Measurements from ENCODE around the gene FKBP1B. TPM values are rescaled to one million over a fixed set of nuclear protein-coding genes. Genes with fewer than 3 reads are reported as not detected.

The FKBP1B gene
- polyA plus RNA-seq, 3 donors = 5.2 to 10.1 (median 7.2) TPM

DNA sequence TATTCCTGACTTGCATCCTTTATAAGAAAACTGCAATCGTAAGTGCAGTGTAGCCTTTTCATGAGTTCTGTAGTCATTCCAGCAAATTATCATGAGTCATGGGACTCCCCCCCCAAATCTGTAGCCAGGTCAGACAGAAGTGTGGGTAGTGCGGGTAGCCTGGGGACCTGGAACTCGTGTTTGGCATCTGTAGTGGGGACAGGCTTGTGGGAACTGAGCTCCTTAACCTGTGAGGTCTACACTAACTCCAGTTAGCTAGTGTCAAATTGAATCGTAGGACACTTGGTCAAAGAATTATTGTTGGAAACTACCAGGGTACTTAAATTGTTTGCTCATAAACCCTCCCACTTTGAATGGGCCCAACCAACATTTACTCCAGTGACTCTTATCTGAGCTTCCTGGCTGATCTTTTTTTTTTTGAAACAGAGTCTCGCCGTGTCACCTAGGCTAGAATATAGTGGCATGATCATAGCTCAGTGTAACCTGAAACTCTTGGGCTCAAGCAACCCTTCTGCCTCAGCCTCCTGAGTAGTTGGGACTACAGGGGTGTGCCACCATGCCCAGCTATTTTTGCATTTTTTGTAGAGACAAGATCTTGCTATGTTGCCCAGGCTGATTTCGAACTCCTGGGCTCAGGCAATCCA is 61.2 kb downstream of the FKBP1B start:
- Histone ChIP-seq H3K9me3 (replicated peaks in 1 of 2; ENCODE audit: control insufficient read depth in 1 of 2, insufficient read depth in 1 of 2, low read length in 2 of 2) (peaks cover 0 to 5% of the 10 kb centered on the region in 2 donors), H3K4me1 (ENCODE audit: control insufficient read depth in 1 of 2, insufficient read depth in 2 of 2, low read length in 2 of 2) (no peaks in the 10 kb centered on the region), H3K27ac (ENCODE audit: low read depth in 1 of 2, low read length in 2 of 2) (no peak overlapping the region), H2AFZ (ENCODE audit: insufficient read depth, low read depth, low read length, poor library complexity, severe bottlenecking) (no peak overlapping the region), H3K4me3 (replicated peaks in 1 of 3; ENCODE audit: low read depth in 2 of 3, low read length in 3 of 3) (no peak overlapping the region), H3K36me3 (replicated peaks in 1 of 2; ENCODE audit: control insufficient read depth in 1 of 2, insufficient read depth in 2 of 2, low read length in 2 of 2) (peaks cover 0 to 4% of the 10 kb centered on the region in 2 donors), H3K4me2 (replicated peaks; ENCODE audit: extremely low read depth, low read length, poor library complexity, severe bottlenecking) (no peak overlapping the region), H3K27me3 (ENCODE audit: control insufficient read depth in 2 of 2, insufficient read depth in 2 of 2, low read length in 2 of 2) (no peaks in the 10 kb centered on the region), H3K9ac (ENCODE audit: insufficient read depth, low read length, poor library complexity, severe bottlenecking) (no peak overlapping the region), H4K20me1 (ENCODE audit: insufficient read depth, low read length) (no peaks in the 10 kb centered on the region), H3K79me2 (ENCODE audit: insufficient read depth, low read length) (no peaks in the 10 kb centered on the region)
- intact Hi-C loops (cut with micrococcal nuclease) = no loop called here
- no peaks in the 10 kb centered on the region for H3K27me3 Mint-ChIP-seq (ENCODE audit: low read depth in 3 of 3)
- WGBS (ENCODE audit: insufficient coverage) = 100% methylated on average over 4 of the region's 7 CpGs
- no peak for DNase-seq
- peaks cover 14 to 21% of the 10 kb centered on the region in 2 donors for H3K36me3 Mint-ChIP-seq
- no peaks in the 10 kb centered on the region for H3K4me1 Mint-ChIP-seq
- no peak overlapping the region for H3K4me3 Mint-ChIP-seq
- no peak overlapping the region for H3K27ac Mint-ChIP-seq
- peaks cover 13 to 27% (median 20%) of the 10 kb centered on the region in 7 donors for H3K9me3 Mint-ChIP-seq
- TF ChIP-seq, protein P1, sequence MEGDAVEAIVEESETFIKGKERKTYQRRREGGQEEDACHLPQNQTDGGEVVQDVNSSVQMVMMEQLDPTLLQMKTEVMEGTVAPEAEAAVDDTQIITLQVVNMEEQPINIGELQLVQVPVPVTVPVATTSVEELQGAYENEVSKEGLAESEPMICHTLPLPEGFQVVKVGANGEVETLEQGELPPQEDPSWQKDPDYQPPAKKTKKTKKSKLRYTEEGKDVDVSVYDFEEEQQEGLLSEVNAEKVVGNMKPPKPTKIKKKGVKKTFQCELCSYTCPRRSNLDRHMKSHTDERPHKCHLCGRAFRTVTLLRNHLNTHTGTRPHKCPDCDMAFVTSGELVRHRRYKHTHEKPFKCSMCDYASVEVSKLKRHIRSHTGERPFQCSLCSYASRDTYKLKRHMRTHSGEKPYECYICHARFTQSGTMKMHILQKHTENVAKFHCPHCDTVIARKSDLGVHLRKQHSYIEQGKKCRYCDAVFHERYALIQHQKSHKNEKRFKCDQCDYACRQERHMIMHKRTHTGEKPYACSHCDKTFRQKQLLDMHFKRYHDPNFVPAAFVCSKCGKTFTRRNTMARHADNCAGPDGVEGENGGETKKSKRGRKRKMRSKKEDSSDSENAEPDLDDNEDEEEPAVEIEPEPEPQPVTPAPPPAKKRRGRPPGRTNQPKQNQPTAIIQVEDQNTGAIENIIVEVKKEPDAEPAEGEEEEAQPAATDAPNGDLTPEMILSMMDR (IDR thresholded peaks at IDR 0.05) = no peak

DNA sequence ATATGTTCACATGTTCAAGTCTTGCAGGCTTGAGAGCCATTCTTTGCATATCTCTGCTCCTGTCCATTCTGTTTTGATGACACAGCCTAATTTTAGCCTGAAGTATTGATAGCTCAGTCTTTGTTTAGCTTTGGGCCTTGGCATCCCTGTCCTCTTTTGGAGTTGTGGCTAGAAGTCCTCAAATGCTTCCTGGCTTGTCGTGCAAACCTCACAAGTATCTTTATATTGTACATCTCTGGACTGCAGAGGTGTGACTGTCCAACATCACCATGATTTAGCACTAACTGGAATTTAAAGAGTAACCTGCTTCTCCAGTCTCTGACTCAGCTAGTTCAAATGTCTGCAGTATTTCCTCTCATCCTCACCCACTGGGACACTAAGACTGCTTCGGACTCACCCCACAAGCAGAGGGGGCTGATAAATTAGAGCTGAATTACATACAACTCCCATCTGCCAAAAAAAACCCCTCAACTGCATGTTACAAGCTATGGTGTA is 61.9 kb downstream of the FKBP1B start:
- Histone ChIP-seq H3K9ac (ENCODE audit: insufficient read depth, low read length, poor library complexity, severe bottlenecking) (no peak overlapping the region), H3K27me3 (ENCODE audit: control insufficient read depth in 2 of 2, insufficient read depth in 2 of 2, low read length in 2 of 2) (no peaks in the 10 kb centered on the region), H3K4me3 (replicated peaks in 1 of 3; ENCODE audit: low read depth in 2 of 3, low read length in 3 of 3) (no peak overlapping the region), H3K4me2 (replicated peaks; ENCODE audit: extremely low read depth, low read length, poor library complexity, severe bottlenecking) (no peak overlapping the region), H3K27ac (ENCODE audit: low read depth in 1 of 2, low read length in 2 of 2) (no peak overlapping the region), H4K20me1 (ENCODE audit: insufficient read depth, low read length) (no peaks in the 10 kb centered on the region), H3K9me3 (replicated peaks in 1 of 2; ENCODE audit: control insufficient read depth in 1 of 2, insufficient read depth in 1 of 2, low read length in 2 of 2) (peaks cover 0 to 1% of the 10 kb centered on the region in 2 donors), H3K79me2 (ENCODE audit: insufficient read depth, low read length) (no peaks in the 10 kb centered on the region), H3K36me3 (replicated peaks in 1 of 2; ENCODE audit: control insufficient read depth in 1 of 2, insufficient read depth in 2 of 2, low read length in 2 of 2) (peaks cover 0 to 4% of the 10 kb centered on the region in 2 donors), H2AFZ (ENCODE audit: insufficient read depth, low read depth, low read length, poor library complexity, severe bottlenecking) (no peak overlapping the region), H3K4me1 (ENCODE audit: control insufficient read depth in 1 of 2, insufficient read depth in 2 of 2, low read length in 2 of 2) (no peaks in the 10 kb centered on the region)
- WGBS (ENCODE audit: insufficient coverage) = 88% methylated on average over 1 of the region's 2 CpGs
- Mint-ChIP-seq H3K27me3 (ENCODE audit: low read depth in 3 of 3) (no peaks in the 10 kb centered on the region), H3K36me3 (peaks cover 14 to 21% of the 10 kb centered on the region in 2 donors), H3K9me3 (peaks cover 7 to 22% (median 17%) of the 10 kb centered on the region in 7 donors), H3K4me3 (no peak overlapping the region), H3K4me1 (no peaks in the 10 kb centered on the region), H3K27ac (peak overlapping the region in 4 of 7 donors; percentile 5 to 61 (median 41))
- DNase-seq = no peak
- intact Hi-C loops (cut with micrococcal nuclease) = no loop called here
- TF ChIP-seq, protein P1 (IDR thresholded peaks at IDR 0.05) = no peak

Small RNA genes within 50 kb of the gene (small RNA-seq; reads per million reads assigned to genes)
- not detected for gene RNU6-370P (ENCODE audit: insufficient read length, low read depth)

Other genes with a start within 250 kb of the FKBP1B start
- 10 to 100 TPM in 1 of 3 donors, 1 to 10 TPM in 2; 4.9 to 12.1 (median 7.2) TPM for gene ATAD2B, start 122.6 kb upstream of the FKBP1B start, polyA plus RNA-seq
- gene UBXN2A, start 109.3 kb upstream of the FKBP1B start, polyA plus RNA-seq = 1 to 10 TPM; 2.0 to 6.8 (median 5.5) TPM
- under 1 TPM in 2 of 3 donors, not detected in 1; 0.03 to 0.46 TPM for gene MFSD2B, start 39.7 kb upstream of the FKBP1B start, polyA plus RNA-seq
- 1 to 10 TPM in 1 of 3 donors, under 1 TPM in 2; 0.43 to 1.3 (median 0.69) TPM for gene WDCP, start 2.4 kb upstream of the FKBP1B start, polyA plus RNA-seq
- 100 to 1,000 TPM in 2 of 3 donors, 10 to 100 TPM in 1; 67.6 to 172 (median 146) TPM for gene SF3B6, start 26.6 kb downstream of the FKBP1B start, polyA plus RNA-seq
- 10 to 100 TPM; 24.5 to 41.7 (median 34.9) TPM for gene TP53I3, start 35.1 kb downstream of the FKBP1B start, polyA plus RNA-seq
- not detected for gene PFN4, start 73.6 kb downstream of the FKBP1B start, polyA plus RNA-seq
- gene FAM228B, start 73.7 kb downstream of the FKBP1B start, polyA plus RNA-seq = 10 to 100 TPM in 1 of 3 donors, 1 to 10 TPM in 2; 6.5 to 16.1 (median 7.5) TPM
- under 1 TPM in 2 of 3 donors, not detected in 1; 0.09 to 0.17 TPM for gene FAM228A, start 125.3 kb downstream of the FKBP1B start, polyA plus RNA-seq

Data from CD14-positive monocyte (primary cell).